Heart left ventricle (tissue), 13 donors: Measurements from ENCODE around the gene FEN1.

Experiments used
- POLR2A ChIP-seq, 2 donors: fragments of 450-650 bp; IDR thresholded peaks; one replicate each; pipeline ENCODE4 v1.6.1; 2017; ENCODE audit warnings: antibody characterized with exemption in 2 of 2, mild to moderate bottlenecking in 2 of 2, moderate library complexity in 2 of 2
- TF ChIP-seq, protein P1 (sequence below), 12 donors: fragments of 200-600 bp; sonication (generic) in 4 of 12; IDR thresholded peaks; one replicate each; pipeline versions ENCODE4 v1.5.0 to v1.8.0; 2018 to 2022; ENCODE audit warnings: antibody characterized with exemption in 12 of 12, mild to moderate bottlenecking in 5 of 12
- donor health status: ischemic (EF 13 %, LVEDD 7.1; RV severe dilation, severe dysfunction).
- donor health status: DM: no; HTN: yes; CAD: no.
- donor health status: DM: no; HTN: no; CAD: no.
- donor health status: ischemic (EF 25% LVEDD 6.9; RV normal size, moderate dysfunction).
- donor health status: ischemic (EF 25% LVEDD 5.7; RV mildly dilated, moderate dysfunction).
- donor health status: ischemic (EF 35%, LVEDD 5.7; RV mildly dilated, moderate dysfunction).
- donor health status: nonischemic (EF 11% LVEDD 7.7; RV severe dilation, severe dysfunction).
- donor health status: DM: yes; HTN: yes; CAD: no.
- donor health status: PGD.
- donor health status: ischemic (EF 29% LVEDD 5.4; RV normal size, mild dysfunction).
- donor health status: nonischemic (EF 23%, LVEDD 6.1; RV moderate dilation, normal function).

DNA sequence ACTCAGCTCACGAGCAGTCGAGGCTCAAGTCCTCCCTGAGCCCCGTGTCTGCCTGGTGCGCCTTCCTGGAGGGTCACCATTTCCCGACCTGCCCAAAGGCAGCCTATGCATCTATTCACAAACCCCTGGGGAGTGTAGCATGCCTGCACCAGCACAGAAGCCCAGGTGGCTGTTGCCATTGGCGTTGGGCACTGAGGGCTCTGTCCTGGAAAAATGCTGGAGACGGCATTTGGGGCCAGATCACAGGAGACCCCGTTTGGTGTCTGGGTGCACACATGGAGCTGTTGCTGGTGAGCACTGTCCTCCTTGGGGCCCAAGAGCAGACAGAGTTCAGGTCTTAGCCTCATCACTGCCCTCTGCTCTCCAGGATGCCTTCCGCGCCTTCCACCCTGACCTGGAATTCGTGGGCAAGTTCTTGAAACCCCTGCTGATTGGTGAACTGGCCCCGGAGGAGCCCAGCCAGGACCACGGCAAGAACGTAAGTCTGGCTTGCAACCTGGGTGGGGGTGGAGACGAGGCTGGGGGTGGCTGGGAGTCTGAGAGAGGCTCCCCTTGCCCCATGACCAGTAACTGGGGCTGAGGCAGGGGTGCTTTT is 44.8 kb downstream of the FEN1 start:
- TF ChIP-seq, protein P1, sequence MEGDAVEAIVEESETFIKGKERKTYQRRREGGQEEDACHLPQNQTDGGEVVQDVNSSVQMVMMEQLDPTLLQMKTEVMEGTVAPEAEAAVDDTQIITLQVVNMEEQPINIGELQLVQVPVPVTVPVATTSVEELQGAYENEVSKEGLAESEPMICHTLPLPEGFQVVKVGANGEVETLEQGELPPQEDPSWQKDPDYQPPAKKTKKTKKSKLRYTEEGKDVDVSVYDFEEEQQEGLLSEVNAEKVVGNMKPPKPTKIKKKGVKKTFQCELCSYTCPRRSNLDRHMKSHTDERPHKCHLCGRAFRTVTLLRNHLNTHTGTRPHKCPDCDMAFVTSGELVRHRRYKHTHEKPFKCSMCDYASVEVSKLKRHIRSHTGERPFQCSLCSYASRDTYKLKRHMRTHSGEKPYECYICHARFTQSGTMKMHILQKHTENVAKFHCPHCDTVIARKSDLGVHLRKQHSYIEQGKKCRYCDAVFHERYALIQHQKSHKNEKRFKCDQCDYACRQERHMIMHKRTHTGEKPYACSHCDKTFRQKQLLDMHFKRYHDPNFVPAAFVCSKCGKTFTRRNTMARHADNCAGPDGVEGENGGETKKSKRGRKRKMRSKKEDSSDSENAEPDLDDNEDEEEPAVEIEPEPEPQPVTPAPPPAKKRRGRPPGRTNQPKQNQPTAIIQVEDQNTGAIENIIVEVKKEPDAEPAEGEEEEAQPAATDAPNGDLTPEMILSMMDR (IDR thresholded peaks at IDR 0.05): no peak
- no peak for TF ChIP-seq POLR2A (IDR thresholded peaks at IDR 0.05)
